ENCODE data around the gene LMX1B.

DNA sequence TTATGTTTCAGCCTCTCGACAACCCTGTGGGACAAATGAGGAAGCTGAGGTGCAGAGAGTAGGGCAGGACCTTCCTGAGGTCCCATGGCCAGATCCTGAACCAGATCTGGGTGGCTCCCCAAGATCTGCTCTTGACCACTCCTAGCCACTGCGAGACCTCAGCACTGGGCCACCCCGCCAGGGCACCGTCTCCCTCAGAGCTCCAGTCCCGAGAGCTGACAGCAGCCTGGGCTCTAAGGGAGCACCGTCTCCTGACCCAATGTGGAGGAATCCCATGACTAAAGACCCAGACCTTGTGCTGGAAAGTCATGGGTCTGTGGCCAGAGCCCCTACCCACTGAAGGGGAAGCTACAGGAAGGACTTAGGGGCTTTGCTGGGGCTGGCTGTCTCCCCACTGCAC, 4.5 kb upstream of the LMX1B start:
- TF ChIP-seq NFIC (IDR thresholded peaks at IDR 0.05; ENCODE audit: borderline replicate concordance) (no peak), TEAD4 (IDR thresholded peaks at IDR 0.05; ENCODE audit: borderline replicate concordance, insufficient read depth) (no peak), YY1 (IDR thresholded peaks at IDR 0.05; ENCODE audit: low read depth) (no peak), TCF12 (IDR thresholded peaks at IDR 0.05) (no peak)
- TF ChIP-seq, protein P1, sequence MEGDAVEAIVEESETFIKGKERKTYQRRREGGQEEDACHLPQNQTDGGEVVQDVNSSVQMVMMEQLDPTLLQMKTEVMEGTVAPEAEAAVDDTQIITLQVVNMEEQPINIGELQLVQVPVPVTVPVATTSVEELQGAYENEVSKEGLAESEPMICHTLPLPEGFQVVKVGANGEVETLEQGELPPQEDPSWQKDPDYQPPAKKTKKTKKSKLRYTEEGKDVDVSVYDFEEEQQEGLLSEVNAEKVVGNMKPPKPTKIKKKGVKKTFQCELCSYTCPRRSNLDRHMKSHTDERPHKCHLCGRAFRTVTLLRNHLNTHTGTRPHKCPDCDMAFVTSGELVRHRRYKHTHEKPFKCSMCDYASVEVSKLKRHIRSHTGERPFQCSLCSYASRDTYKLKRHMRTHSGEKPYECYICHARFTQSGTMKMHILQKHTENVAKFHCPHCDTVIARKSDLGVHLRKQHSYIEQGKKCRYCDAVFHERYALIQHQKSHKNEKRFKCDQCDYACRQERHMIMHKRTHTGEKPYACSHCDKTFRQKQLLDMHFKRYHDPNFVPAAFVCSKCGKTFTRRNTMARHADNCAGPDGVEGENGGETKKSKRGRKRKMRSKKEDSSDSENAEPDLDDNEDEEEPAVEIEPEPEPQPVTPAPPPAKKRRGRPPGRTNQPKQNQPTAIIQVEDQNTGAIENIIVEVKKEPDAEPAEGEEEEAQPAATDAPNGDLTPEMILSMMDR (IDR thresholded peaks at IDR 0.05), result no peak
- TF ChIP-seq, protein P2, sequence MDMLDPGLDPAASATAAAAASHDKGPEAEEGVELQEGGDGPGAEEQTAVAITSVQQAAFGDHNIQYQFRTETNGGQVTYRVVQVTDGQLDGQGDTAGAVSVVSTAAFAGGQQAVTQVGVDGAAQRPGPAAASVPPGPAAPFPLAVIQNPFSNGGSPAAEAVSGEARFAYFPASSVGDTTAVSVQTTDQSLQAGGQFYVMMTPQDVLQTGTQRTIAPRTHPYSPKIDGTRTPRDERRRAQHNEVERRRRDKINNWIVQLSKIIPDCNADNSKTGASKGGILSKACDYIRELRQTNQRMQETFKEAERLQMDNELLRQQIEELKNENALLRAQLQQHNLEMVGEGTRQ (IDR thresholded peaks at IDR 0.05; ENCODE audit: borderline replicate concordance, low read depth, low read length), result no peak

Data from SK-N-SH (cell line).